Measurements from ENCODE around the gene FMN1. TPM values are rescaled to one million over a fixed set of nuclear protein-coding genes. Genes with fewer than 3 reads are reported as not detected.

Gene FMN1
- total and polyA plus RNA-seq, 2 of the 13 experiments (the other 11 are each of a cell fraction or from before 2014, with no cell fraction given): 0.20 to 0.60 TPM

DNA sequence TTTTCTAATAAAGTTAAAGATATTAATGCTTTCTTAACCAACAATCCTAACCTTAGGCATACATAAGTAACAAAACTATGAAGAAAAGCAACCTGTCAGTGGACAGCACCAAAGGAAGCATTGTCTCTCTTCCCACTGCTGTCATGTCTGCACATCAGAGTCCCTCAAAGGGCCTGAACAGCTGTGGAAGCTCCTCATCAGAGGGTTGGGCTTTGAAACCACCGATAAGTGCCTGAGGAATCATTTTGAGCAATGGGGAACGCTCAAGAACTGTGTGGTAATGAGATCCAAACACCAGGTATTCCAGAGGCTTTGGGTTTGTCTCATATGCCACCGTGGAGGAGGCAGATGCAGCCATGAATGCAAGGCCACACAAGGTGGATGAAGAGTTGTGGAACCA, 182.5 kb downstream of the FMN1 start:
- TF ChIP-seq NFRKB (IDR thresholded peaks at IDR 0.05) (no peak), ZNF605 (CRISPR knock-in tag; IDR thresholded peaks at IDR 0.05) (no peak), ZNF672 (CRISPR knock-in tag; IDR thresholded peaks at IDR 0.05) (no peak), POLR2A (IDR thresholded peaks at IDR 0.05; ENCODE audit: insufficient read depth in 1 of 2, low read depth in 2 of 2, low read length in 2 of 2) (no peak), ZNF670 (CRISPR knock-in tag; IDR thresholded peaks at IDR 0.05; ENCODE audit: borderline replicate concordance) (no peak), NFE2L1 (CRISPR knock-in tag; IDR thresholded peaks at IDR 0.05; ENCODE audit: borderline replicate concordance) (no peak), NRL (CRISPR knock-in tag; IDR thresholded peaks at IDR 0.05; ENCODE audit: borderline replicate concordance) (no peak), TCF7L2 (IDR thresholded peaks at IDR 0.05; ENCODE audit: low read depth, low read length) (no peak), ZNF232 (CRISPR knock-in tag; IDR thresholded peaks at IDR 0.05; ENCODE audit: borderline replicate concordance) (no peak), ZNF33B (CRISPR knock-in tag; IDR thresholded peaks at IDR 0.05) (no peak), NR2F6 (IDR thresholded peaks at IDR 0.05) (no peak), NR2F6 (CRISPR knock-in tag; IDR thresholded peaks at IDR 0.05) (no peak)
- TF ChIP-seq, protein P1, sequence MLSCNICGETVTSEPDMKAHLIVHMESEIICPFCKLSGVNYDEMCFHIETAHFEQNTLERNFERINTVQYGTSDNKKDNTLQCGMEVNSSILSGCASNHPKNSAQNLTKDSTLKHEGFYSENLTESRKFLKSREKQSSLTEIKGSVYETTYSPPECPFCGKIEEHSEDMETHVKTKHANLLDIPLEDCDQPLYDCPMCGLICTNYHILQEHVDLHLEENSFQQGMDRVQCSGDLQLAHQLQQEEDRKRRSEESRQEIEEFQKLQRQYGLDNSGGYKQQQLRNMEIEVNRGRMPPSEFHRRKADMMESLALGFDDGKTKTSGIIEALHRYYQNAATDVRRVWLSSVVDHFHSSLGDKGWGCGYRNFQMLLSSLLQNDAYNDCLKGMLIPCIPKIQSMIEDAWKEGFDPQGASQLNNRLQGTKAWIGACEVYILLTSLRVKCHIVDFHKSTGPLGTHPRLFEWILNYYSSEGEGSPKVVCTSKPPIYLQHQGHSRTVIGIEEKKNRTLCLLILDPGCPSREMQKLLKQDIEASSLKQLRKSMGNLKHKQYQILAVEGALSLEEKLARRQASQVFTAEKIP (CRISPR knock-in tag; IDR thresholded peaks at IDR 0.05; ENCODE audit: borderline replicate concordance): no peak
- H3K79me2 ChIP-seq (ENCODE audit: insufficient read depth, low read length): no peaks in the 10 kb centered on the region
- 0% methylated on average over 3 of the region's 3 CpGs for WGBS (ENCODE audit: low lambda C conversion rate)
- no peaks in the 10 kb centered on the region for H4K20me1 ChIP-seq (ENCODE audit: insufficient read depth, low read length)
- no peak overlapping the region for H3K4me3 ChIP-seq (replicated peaks in 1 of 3; ENCODE audit: insufficient read depth in 1 of 3, low read depth in 2 of 3, low read length in 3 of 3)
- CTCF ChIA-PET (ENCODE audit: low intra/inter-chr PET ratio, low total read pairs): no interaction called here
- no peak overlapping the region for H3K4me2 ChIP-seq (ENCODE audit: low read depth, low read length)
- ATAC-seq (no peak), FAIRE-seq (no peak), DNase-seq (ENCODE audit: low spot score) (no peak)
- H3K4me1 ChIP-seq (ENCODE audit: insufficient read depth, low read length): no peaks in the 10 kb centered on the region
- in situ Hi-C loops (cut with HindIII; ENCODE audit: extremely low pct_ligation_motif_present, low pct_unique_long_range_greater_than_20kb) (no loop called here), intact Hi-C loops (cut with micrococcal nuclease; ENCODE audit: unreplicated experiment) (no loop called here)
- POLR2A ChIA-PET: no interaction called here
- H2AFZ ChIP-seq (ENCODE audit: low read length): no peak overlapping the region
- H3K27me3 ChIP-seq (ENCODE audit: control insufficient read depth in 1 of 2, insufficient read depth in 2 of 2, low read length in 2 of 2): no peaks in the 10 kb centered on the region
- H3K9ac ChIP-seq (ENCODE audit: insufficient read depth, low read depth, low read length): no peak overlapping the region
- no peaks in the 10 kb centered on the region for H3K9me3 ChIP-seq (ENCODE audit: low read length)
- no peaks in the 10 kb centered on the region for H3K36me3 ChIP-seq (replicated peaks in 1 of 2; ENCODE audit: control insufficient read depth in 1 of 2, insufficient read depth in 2 of 2, low read length in 2 of 2)
- no peak overlapping the region for H3K27ac ChIP-seq (ENCODE audit: extremely low read length, insufficient read depth, low read length)
- BruUV-seq (replicated peaks): no TSS peak

Data from HepG2 (cell line).